Glomerular visceral epithelial cell (primary cell): ENCODE measurements around the gene CEND1.
A peak's percentile ranks its signal among the peaks of the same experiment; 100 is the strongest.

Experiments
- DNase-seq: peaks from one replicate; pipeline ENCODE4 v3.0.0-alpha.2; 2016; ENCODE audit errors: extremely low spot score

The CEND1 gene

GRCh38 chr11:794766-795633, 5.1 kb upstream of the CEND1 start:
- no peak for DNase-seq

GRCh38 chr11:794013-794765, 4.3 kb upstream of the CEND1 start:
- no peak for DNase-seq

GRCh38 chr11:793556-793955, 3.7 kb upstream of the CEND1 start:
- no peak for DNase-seq

GRCh38 chr11:792873-793272, 3.0 kb upstream of the CEND1 start:
- no peak for DNase-seq

GRCh38 chr11:792535-792821, 2.6 kb upstream of the CEND1 start:
- DNase-seq, result no peak

- no peak for DNase-seq
Observed at GRCh38 chr11:791658-792534, 2.0 kb upstream of the CEND1 start.

- no peak for DNase-seq
Observed at GRCh38 chr11:790721-791564, 1.1 kb upstream of the CEND1 start.

- no peak for DNase-seq
Observed at GRCh38 chr11:788953-789940, 643 bp downstream of the CEND1 start.

GRCh38 chr11:788009-788640, 1.8 kb downstream of the CEND1 start:
- no peak for DNase-seq

- no peak for DNase-seq
Observed at GRCh38 chr11:787084-787675, 2.7 kb downstream of the CEND1 start.

GRCh38 chr11:786235-787083, 3.4 kb downstream of the CEND1 start:
- DNase-seq, result no peak

- peak; percentile 69 for DNase-seq
Observed at GRCh38 chr11:783581-784015, 6.3 kb downstream of the CEND1 start.

GRCh38 chr11:782264-783174, 7.4 kb downstream of the CEND1 start:
- DNase-seq, result no peak

GRCh38 chr11:779955-780532, 9.8 kb downstream of the CEND1 start:
- no peak for DNase-seq

GRCh38 chr11:778976-779954, 10.6 kb downstream of the CEND1 start:
- no peak for DNase-seq
